GM12873 (cell line): Measurements from ENCODE around the gene ZER1.

Experiments
- CTCF ChIP-seq: IDR thresholded peaks from 2 replicates; pipeline ENCODE4 v1.5.1; 2012; ENCODE audit warnings: low read depth, mild to moderate bottlenecking, moderate library complexity, low read length, control low read depth; ENCODE audit not compliant: insufficient read depth; ENCODE audit errors: missing control alignments

ZER1 gene

GRCh38 chr9:128747241-128747640 is 24.5 kb downstream of the ZER1 start:
- no peak for TF ChIP-seq CTCF

- TF ChIP-seq CTCF: no peak
Measured at GRCh38 chr9:128743421-128743820, 28.3 kb downstream of the ZER1 start.

GRCh38 chr9:128742401-128742800 is 29.3 kb downstream of the ZER1 start:
- TF ChIP-seq CTCF: no peak

GRCh38 chr9:128735373-128735772 is 36.4 kb downstream of the ZER1 start:
- TF ChIP-seq CTCF: no peak

GRCh38 chr9:128733256-128733655 is 38.5 kb downstream of the ZER1 start:
- TF ChIP-seq CTCF: peak; percentile 64

- TF ChIP-seq CTCF: no peak
Measured at GRCh38 chr9:128732576-128732975, 39.2 kb downstream of the ZER1 start.

GRCh38 chr9:128731691-128732090 is 40.0 kb downstream of the ZER1 start:
- TF ChIP-seq CTCF: no peak
